HG02588 (cell line): Measurements from ENCODE around the gene OGDH.

Source experiments
- ATAC-seq: cut with Tn5 transposase; IDR thresholded peaks from one replicate; pipeline ENCODE4 v1.9.1; 2021; ENCODE audit warnings: mild to moderate bottlenecking, moderate library complexity; ENCODE audit not compliant: unreplicated experiment

Gene OGDH

DNA sequence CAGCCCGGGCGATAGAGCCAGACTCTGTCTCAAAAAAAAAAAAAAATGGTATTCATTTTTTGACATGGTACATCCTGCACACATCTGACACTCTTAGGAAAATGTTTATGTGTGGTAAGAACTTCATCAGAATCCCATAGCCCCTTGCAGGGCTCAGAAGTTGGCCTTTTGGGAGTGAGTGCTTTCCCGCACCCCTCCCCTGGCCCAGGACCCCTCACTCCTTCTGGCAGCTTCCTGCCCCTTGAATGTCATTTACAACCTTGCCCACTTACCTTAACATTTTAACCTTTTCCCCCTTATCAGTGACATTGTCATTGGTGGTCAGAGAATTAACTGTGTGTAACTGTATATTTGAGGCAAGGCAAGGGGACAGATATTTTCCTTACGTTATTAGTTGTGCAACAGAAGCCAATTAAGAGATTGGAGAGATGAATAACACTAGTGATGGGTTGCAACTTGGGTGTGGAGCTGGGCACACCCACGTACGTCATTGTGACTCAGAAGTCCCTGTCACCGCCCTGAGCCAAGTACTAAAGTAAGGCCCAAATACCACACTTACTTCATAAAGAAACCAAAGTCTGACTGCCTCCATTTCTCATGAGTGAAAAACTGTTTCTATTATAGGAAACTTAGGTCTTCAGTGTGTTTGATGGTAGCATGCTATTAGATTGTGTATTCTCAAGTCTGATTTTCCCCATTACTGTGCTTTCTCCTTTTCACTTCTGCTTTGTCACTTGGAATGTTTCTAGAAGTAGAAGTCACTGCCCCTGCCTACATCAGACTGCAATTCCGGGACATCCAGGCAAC lies 31.6 kb downstream of the OGDH start:
- peak; percentile 49 for ATAC-seq

DNA sequence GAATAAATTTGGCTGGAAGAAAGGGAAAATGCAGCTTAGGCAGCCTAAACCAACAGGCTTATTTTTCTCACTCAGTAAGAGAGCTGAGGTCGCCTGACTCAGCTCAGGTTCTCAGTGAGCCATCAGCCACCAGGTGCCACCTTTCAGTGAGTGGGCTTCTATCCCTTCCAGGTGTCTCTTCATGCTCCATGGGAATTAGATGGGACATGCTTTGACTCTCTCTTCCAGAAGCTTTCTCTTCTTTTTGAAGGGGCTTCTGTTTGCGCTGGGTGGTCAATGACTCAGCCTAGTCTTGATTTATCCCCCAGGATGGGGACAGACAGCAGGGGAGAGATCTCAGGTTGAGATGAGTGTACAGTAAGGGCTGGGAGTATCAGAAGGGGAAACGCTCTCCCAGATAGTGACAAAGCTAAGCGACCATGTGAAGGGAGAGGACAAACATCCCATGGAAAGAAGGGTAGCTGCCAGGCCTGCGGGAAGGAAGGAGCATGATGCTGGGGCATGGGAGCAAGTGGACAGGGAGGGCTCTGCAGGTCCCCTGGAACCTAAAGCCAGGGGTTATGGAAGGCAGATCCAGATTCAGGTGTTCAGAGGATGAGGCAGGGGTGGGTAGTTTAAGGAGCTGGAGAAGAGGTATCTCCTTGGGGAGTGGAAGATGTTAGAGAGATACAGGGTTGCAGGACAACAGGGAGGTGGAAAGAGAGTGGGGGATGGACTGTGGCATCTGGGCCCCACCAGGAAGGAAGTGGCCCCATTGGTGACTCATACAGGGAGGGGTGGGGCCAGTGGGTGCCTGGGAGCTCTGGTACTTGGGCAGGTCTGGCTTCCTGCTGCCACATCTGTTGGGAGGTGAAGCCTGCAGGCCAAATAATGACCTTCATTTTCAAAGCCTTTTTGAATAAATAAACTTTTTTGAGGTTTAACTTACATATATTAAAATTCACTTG lies 32.5 kb downstream of the OGDH start:
- ATAC-seq, result peak; percentile 74

DNA sequence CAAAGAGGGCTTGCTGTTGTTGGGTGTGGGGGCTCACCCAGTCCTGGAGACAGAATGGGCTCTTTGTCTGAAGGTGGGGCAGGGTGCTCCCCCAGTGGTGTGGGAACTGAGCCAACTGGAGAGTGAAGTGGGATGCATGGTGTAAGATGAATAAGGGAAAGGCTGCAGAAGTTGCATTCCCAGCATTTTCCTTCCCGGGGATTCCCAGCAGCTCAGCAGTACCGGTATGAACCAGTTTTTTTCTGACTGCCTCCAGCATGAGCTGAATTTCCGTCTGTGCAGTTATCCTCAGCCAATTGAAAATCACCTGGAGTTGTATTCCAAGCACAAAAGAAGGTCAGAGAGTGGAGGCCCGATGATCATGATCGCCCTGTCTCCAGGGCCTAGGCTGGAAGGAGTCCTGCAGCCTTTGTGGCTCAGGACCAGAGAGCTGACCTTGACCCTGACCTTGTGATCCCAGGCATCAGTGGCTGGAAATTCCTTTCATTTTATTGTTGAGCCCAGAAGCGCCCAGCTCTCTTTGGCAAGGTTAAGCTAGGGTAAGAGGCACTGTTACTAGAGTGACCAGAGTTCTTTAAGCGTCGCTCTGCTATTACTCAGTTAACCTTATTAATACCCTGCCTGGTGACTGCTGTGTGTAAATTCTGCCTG lies 33.4 kb downstream of the OGDH start:
- ATAC-seq, result no peak

DNA sequence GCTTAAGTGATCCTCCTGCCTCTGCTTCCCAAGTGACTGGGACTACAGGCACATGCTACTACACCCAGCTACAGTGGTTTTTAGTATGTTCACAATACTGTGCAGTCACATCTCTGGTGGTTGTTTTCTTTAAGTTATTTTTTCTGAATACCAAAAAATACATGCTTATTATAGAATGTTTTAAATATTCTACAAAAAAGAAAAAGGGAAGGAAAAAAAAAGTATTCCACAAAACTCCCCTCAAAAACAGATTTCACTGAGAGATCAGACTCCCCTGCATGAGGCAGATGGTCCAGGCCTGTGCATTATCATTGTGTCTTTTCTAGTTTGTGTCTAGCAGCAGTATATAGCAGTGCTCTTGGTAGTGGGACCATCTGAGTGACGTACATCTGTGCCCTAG lies 36.8 kb downstream of the OGDH start:
- no peak for ATAC-seq

DNA sequence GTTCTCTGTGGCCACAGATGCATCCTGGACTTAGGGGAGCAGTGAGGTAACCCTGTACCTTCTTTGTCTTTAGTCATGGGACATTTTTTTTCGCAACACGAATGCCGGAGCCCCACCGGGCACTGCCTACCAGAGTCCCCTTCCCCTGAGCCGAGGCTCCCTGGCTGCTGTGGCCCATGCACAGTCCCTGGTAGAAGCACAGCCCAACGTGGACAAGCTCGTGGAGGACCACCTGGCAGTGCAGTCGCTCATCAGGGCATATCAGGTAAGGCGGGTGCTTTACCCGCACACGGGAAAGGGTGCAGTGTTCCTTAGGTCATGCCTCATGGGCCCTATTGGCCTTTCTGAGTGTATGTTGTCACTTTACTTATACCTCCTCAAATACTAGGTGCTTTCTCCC lies 38.8 kb downstream of the OGDH start:
- no peak for ATAC-seq

DNA sequence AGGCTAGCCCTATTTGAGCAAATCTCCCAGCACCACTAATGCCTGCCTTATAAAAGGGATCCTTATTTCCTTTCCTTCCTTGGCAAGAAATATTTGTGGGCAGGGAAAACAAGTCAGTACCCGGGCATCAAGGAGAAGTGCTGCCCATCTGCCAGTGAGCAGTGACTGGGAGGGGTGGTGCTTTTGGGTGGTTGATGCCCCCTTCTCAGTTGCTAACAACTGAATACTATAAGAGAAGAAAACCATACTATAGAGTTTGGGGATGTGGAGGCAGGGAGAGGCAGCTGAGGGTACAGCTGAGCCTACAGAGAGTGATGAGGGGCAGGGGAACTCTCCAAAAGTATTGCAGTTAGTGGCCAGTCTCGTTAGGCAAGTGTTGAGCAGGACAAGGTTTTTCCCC lies 39.3 kb downstream of the OGDH start:
- no peak for ATAC-seq

DNA sequence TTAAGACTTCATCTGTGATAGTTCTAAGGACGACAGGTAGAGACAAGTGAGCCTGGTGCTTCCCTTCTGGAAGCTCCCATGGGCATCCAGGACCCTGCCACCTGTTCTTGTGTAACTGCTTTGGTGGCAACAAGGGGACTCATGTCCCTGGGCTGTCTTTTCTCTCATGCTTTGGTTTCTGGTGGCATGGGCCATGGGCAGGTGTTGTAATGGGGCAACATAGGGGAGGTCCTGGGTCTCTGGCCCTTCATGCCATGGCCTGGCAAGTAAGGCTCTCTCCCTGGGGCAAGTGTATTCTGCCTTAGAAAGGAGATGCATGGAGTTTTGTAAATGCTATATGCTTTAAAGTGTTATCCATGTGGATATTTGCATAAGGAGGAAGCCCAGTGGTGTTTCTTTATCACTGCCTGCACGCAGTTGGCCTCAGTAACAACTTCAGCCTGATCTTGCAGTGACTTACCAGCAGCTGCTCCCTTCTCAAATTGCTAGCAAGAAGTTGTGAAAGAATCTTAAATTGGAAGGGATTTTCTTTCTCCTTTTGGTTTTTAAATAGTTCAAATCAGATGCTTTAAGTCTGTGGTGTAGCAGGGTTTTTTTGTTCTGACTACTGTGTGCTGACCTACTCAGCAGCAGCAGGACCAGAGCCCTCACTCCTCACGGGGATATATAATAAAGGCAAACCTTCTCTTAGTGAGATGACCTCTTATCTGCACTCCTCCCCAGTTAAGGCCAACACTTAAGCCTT lies 39.9 kb downstream of the OGDH start:
- ATAC-seq, result no peak

DNA sequence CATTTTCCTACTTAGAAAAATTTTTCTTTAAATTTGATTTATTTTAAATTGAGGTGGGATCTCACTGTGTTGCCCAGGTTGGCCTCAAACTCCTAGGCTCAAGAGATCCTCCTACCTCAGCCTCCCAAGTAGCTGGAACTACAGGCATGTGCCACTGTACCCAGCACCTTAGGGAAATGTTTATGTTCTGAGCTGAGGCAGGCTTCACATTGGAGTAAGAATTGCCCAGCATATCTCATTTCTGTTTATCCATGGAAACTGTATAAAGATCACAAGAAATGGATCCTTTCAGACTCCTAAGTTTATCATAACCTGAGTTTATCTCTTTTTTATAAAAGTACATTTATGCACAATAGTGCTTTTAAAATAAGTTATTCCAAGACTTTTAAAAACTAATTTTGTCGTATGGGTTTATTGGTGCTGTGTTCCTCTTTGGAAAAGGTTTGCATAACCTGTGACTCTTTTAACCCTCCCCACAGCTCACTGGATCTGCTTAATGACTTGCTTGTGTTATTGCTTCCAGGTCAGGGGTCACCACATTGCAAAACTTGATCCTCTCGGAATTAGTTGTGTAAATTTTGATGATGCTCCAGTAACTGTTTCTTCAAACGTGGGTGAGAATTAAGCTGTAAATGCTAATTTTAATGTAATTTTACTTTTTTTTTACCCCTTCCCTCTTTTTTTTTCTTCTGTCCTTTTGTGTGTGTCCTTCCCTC lies 40.7 kb downstream of the OGDH start:
- ATAC-seq, result no peak

DNA sequence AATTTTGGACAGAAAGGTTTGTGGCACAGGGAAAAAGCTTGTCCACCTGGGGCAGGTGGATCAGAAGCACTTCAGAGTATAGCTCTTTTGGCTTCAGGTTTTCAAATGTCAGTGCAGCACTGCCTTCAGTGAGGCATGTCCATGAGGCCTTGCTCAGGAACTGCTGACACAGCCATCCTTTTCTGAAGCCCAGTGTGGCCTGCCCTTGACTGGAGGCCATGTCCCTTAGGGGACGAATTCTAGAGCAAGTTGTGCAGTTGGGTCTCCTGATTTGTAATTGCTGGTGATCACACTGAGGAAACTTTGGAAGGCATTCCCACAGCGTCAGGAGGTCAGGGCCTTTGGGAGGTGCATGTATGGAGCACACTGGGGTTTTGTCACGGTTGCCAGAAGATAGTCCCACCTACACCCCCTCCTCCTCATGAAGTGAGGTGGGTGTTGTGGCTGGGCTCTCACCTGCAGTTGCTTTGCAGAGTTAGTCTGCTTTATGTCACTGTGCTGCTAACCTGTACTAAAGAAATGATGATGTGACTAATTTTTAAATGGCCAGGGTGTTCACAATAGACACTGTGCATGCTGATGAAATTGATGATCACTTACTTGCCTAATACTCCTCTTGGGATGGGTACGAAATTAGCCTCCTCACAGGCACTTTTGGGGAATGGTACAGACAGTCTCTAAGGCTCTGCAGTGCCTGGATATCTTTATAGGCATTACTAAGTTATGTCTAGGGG lies 41.7 kb downstream of the OGDH start:
- ATAC-seq, result no peak

DNA sequence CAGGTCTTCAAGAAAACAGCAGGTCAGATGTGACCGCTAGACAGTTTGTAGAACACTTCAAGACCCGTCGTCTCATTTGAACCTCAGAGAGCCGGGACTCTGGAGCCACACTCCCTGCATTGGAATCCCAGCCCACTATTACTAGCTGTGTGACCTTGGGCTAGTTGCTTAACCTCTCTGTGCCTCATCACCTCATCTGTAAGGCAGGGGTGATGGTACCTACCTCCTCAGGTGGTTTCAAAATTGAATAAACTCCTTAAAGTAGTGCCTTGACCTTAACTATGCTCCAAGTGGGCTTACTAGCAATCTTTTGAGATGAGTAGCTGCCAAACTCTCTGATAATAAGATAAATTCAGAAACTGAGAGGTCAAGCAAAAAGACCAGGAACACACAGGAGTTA lies 43.8 kb downstream of the OGDH start:
- ATAC-seq, result no peak

DNA sequence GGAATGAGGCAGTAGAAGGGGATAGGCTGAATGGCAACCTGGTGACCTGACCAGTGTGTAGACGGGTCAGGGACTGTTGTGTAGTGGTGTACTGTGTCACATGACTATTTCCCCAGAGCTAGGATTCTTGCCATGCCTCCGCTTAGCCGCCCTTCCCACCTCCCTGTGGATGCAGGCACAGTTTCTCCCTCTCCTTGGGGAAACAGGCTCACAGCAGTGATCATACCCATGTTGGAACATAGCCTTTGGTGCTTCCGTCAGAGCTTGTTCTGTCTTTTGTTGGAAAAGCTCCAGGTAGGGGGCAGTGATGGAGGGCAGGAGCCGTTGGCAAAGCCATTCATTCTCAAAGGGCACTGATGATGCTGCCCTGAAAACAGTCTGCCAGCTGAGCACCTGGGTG lies 44.3 kb downstream of the OGDH start:
- ATAC-seq, result no peak

DNA sequence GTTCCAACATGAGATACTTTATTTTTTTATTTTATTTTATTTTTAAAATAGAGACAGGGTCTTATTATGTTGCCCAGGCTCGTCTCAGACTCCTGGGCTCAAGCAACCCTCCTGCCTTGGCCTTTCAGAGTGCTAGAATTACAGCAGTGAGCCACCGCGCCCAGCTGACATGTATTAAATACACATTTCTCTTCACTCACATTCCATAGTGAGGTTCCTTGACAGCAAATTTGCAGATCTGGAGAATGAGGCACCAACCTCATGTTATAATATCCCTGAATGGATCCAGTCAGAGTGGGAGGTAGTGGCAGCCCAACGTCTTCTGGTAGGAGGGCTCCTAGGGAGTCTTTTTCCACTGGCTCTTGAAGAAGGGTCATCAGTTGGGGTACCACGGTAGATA lies 46.1 kb downstream of the OGDH start:
- no peak for ATAC-seq

DNA sequence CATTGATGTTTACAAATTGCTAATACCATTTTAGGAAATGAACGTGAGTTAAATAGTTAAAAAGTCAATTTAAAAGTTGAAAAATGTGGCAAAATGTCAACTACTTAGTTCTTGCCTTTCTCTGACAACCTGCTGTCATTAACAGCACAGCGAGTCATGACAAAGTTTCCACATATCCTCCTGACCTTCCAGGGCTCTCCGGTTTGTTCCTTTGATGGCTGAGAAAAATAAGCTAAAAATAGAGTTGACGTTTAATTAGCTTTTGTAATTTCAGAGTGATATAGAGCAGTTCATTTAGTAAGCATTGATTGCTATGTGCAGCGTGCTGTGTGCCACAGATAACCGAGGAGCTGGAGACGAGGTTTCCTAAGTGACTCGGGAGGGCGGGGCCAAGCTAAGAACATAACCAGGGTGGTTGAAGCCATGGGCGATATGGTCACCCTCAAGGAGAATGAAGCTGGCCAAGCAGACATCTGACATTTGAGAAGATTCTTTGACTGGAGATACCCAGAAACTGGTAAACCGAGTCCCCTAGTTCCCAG lies 47.9 kb downstream of the OGDH start:
- no peak for ATAC-seq

DNA sequence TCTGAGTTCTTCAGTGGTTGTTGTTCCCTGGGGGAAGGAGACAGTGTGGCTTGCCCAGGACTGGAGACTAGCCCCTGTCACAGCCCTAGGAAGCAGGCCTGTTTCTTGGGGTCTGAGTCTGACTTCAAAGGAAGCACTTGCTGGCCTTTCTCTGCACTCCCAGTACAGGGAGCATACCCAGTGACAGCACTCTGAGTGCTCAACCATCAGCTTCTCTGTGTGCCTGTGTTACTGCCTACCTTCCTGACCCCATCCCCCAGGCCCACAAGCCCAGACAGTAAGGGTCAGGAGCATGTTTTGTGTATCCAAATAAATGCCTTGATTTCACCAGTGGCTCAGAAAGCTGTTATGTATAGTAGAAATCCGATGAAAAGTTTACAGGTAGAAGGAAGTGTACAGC lies 48.9 kb downstream of the OGDH start:
- ATAC-seq, result no peak

DNA sequence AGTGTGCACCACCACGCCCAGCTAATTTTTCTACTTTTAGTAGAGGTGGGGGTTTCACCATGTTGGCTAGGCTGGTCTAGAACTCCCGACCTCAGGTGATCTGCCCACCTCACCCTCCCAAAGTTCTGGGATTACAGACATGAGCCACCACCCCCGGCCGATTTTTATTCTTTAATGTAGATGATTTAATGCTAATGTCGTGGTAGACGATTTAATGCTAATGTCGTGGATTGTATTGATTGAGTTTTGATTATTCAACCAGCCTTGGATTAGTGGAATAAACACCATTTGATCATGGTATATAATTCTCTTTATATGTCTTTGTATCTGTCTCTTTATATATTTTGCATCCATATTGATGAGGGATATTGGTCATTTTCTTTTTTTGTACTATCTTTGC lies 52.6 kb downstream of the OGDH start:
- no peak for ATAC-seq

DNA sequence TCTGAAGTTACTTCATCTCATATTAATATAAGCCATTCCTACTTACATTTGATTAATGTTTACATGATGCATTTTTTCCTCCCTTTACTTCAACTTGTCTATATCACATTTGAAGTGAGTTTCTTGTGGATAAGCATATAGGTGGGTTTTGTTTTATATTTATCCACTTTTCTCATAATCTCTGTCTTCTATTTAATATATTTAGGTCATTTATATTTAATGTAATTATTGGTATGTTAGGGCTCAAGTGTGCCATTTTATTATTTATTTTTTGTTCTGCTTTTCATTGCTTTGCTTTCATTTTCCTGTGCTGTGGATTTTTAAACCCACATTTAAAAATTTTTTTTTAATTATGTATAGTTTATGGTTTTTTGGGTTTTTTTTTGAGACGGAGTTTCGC lies 54.8 kb downstream of the OGDH start:
- ATAC-seq, result no peak

DNA sequence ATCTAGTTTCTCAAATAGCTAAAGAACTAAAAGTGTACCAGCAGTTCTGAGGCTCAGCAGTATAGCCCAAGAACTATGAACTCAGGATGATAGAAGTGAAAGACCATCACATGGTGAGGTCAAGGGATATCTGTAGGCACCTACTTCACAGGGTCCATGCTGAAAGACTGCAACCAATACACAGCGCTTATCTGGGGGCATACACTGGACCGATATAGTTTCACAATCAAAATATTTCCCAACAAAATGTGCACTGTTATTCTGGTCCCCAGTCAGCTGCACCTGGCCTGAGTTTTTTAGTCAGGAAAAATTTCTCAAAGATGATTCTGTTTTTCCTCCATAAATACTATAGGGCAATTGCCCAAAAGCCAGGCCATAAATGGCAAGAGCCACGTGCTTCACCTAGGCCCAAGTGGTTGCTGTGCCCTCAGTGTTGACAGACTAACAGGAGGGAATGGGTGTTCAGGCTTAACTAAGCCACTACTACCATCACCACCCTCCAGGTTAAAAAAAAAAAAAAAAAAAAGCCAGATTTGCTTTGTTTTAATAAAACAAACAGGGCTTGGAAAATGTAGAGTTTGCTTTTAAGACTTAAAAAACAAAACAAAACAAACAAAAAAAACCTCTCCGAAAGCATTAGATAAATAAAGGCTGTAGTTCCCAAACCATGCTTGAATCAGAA lies 58.5 kb downstream of the OGDH start:
- no peak for ATAC-seq

DNA sequence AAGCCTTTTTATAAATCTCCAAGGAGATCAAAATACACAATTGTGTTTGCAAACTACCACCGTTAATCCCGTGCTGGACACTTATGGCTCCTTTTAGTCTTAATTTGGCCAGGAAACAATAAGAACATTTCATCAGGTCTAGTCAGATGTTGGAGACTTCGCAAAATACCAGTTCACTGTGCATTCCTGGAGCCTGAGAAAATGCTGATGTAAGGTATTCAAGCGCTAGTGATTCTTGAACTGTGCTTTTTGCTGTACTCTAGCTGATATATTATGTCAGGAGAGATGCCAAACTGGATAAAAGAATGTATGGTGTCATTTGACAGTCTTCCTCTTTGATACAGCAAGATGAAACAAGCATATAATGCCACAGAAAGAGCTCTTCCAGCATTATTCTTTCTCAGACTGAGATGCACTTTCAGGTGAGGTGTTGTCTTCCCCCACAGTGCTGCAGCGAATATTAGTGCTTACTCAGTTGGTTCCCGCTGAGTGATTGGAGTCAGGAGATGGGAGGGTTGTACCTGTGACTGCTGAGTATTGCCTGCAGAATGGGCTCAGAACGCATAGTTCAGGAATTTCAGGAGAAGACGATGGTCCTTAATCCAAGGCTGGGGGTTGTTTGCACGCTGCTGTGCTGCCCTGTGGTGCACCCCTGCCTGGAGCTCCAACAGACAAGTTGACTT lies 59.2 kb downstream of the OGDH start:
- ATAC-seq, result no peak
